ENCODE data around the gene LPP.

- TF ChIP-seq CTCF (IDR thresholded peaks at IDR 0.05) = no peak
- no peak for TF ChIP-seq POLR2A (IDR thresholded peaks at IDR 0.05)
These were observed 140.2 kb downstream of the LPP start for GRCh38 chr3:188294113-188294512.

Measured in right lobe of liver (tissue), 4 donors.